ENCODE data around the gene IFT20.

DNA sequence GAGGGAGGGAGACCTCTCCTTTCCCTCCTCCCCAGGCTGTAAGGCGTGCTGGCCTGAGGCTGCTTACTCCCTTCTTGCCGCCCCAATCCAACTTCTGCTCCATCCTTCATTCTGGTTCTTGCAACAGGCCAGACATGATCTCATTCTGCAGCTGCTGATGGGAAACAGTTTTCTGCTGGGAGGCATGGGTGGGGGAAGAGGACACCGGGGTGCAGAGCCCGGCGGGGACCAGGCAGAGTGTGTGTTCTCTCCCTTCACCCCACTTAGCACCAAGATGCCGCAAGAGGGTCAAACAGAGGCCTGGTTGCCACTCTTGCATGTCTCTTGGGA lies 37.6 kb upstream of the IFT20 start:
- TF ChIP-seq, protein P1, sequence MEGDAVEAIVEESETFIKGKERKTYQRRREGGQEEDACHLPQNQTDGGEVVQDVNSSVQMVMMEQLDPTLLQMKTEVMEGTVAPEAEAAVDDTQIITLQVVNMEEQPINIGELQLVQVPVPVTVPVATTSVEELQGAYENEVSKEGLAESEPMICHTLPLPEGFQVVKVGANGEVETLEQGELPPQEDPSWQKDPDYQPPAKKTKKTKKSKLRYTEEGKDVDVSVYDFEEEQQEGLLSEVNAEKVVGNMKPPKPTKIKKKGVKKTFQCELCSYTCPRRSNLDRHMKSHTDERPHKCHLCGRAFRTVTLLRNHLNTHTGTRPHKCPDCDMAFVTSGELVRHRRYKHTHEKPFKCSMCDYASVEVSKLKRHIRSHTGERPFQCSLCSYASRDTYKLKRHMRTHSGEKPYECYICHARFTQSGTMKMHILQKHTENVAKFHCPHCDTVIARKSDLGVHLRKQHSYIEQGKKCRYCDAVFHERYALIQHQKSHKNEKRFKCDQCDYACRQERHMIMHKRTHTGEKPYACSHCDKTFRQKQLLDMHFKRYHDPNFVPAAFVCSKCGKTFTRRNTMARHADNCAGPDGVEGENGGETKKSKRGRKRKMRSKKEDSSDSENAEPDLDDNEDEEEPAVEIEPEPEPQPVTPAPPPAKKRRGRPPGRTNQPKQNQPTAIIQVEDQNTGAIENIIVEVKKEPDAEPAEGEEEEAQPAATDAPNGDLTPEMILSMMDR (tag by site-specific recombination; IDR thresholded peaks at IDR 0.05), result no peak
- TF ChIP-seq ZNF530 (tag by site-specific recombination; IDR thresholded peaks at IDR 0.05; ENCODE audit: low read depth) (no peak), ZNF133 (tag by site-specific recombination; IDR thresholded peaks at IDR 0.05) (no peak), ZNF223 (tag by site-specific recombination; IDR thresholded peaks at IDR 0.05) (no peak), ZBTB21 (tag by site-specific recombination; IDR thresholded peaks at IDR 0.05) (no peak)
- TF ChIP-seq, protein P2, sequence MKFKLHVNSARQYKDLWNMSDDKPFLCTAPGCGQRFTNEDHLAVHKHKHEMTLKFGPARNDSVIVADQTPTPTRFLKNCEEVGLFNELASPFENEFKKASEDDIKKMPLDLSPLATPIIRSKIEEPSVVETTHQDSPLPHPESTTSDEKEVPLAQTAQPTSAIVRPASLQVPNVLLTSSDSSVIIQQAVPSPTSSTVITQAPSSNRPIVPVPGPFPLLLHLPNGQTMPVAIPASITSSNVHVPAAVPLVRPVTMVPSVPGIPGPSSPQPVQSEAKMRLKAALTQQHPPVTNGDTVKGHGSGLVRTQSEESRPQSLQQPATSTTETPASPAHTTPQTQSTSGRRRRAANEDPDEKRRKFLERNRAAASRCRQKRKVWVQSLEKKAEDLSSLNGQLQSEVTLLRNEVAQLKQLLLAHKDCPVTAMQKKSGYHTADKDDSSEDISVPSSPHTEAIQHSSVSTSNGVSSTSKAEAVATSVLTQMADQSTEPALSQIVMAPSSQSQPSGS (tag by site-specific recombination; IDR thresholded peaks at IDR 0.05; ENCODE audit: low read depth), result no peak

All from HEK293 (cell line).